ENCODE data around the gene TRIML1.

The TRIML1 gene

GRCh38 chr4:188139141-188139540 is at the start of gene TRIML1:
Gene TRIML1 (plus strand): TSS chr4:188139441. CDS start chr4:188139559, 118 bp downstream.
- DNase-seq (ENCODE audit: low read depth in 3 of 3): no peak

- DNase-seq (ENCODE audit: low read depth in 3 of 3): no peak
Observed at GRCh38 chr4:188092824-188093223, 46.4 kb upstream of the TRIML1 start.

GRCh38 chr4:188106454-188106853 is 32.8 kb upstream of the TRIML1 start:
- no peak for DNase-seq (ENCODE audit: low read depth in 3 of 3)

GRCh38 chr4:188107931-188108843 is 31.1 kb upstream of the TRIML1 start:
- DNase-seq (ENCODE audit: low read depth in 3 of 3): no peak

GRCh38 chr4:188109157-188109755 is 30.0 kb upstream of the TRIML1 start, which contains the start of gene TRIML2:
Gene TRIML2 (minus strand): TSS chr4:188109603. CDS start chr4:188105368, 4,235 bp downstream.
- no peak for DNase-seq (ENCODE audit: low read depth in 3 of 3)

- DNase-seq (ENCODE audit: low read depth in 3 of 3): no peak
Observed at GRCh38 chr4:188110036-188110435, 29.2 kb upstream of the TRIML1 start.

GRCh38 chr4:188110741-188111471 is 28.3 kb upstream of the TRIML1 start:
- no peak for DNase-seq (ENCODE audit: low read depth in 3 of 3)

GRCh38 chr4:188111955-188112354 is 27.3 kb upstream of the TRIML1 start:
- no peak for DNase-seq (ENCODE audit: low read depth in 3 of 3)

GRCh38 chr4:188113156-188113555 is 26.1 kb upstream of the TRIML1 start:
- no peak for DNase-seq (ENCODE audit: low read depth in 3 of 3)

- DNase-seq (ENCODE audit: low read depth in 3 of 3): no peak
Observed at GRCh38 chr4:188117631-188118324, 21.5 kb upstream of the TRIML1 start.

GRCh38 chr4:188121530-188121929 is 17.7 kb upstream of the TRIML1 start:
- no peak for DNase-seq (ENCODE audit: low read depth in 3 of 3)

GRCh38 chr4:188127214-188127874 is 11.9 kb upstream of the TRIML1 start:
- no peak for DNase-seq (ENCODE audit: low read depth in 3 of 3)

GRCh38 chr4:188130355-188130754 is 8.9 kb upstream of the TRIML1 start:
- DNase-seq (ENCODE audit: low read depth in 3 of 3): no peak

GRCh38 chr4:188132232-188132631 is 7.0 kb upstream of the TRIML1 start:
- no peak for DNase-seq (ENCODE audit: low read depth in 3 of 3)

- no peak for DNase-seq (ENCODE audit: low read depth in 3 of 3)
Observed at GRCh38 chr4:188138227-188138626, 1.0 kb upstream of the TRIML1 start.

- no peak for DNase-seq (ENCODE audit: low read depth in 3 of 3)
Observed at GRCh38 chr4:188139671-188140070, 430 bp downstream of the TRIML1 start.

GRCh38 chr4:188143731-188144130 is 4.5 kb downstream of the TRIML1 start:
- DNase-seq (ENCODE audit: low read depth in 3 of 3): no peak

- no peak for DNase-seq (ENCODE audit: low read depth in 3 of 3)
Observed at GRCh38 chr4:188145601-188146000, 6.4 kb downstream of the TRIML1 start.

- no peak for DNase-seq (ENCODE audit: low read depth in 3 of 3)
Observed at GRCh38 chr4:188146618-188147017, 7.4 kb downstream of the TRIML1 start.

- no peak for DNase-seq (ENCODE audit: low read depth in 3 of 3)
Observed at GRCh38 chr4:188147176-188147575, 7.9 kb downstream of the TRIML1 start.

GRCh38 chr4:188147776-188148175 is 8.5 kb downstream of the TRIML1 start:
- no peak for DNase-seq (ENCODE audit: low read depth in 3 of 3)

All from stimulated activated CD4-positive, alpha-beta T cell treated with anti-CD3 and anti-CD28 coated beads, TNF-alpha, amount 100 ng/mL, for 24 hours (primary cell).